GM13977 (cell line): Measurements from ENCODE around the gene ORC3.

Source experiments
- DNase-seq: peaks from one replicate; pipeline ENCODE4 v3.0.0; 2012; ENCODE audit warnings: low spot score
- CTCF ChIP-seq: IDR thresholded peaks from 2 replicates; pipeline ENCODE4 v1.5.1; 2012; ENCODE audit warnings: mild to moderate bottlenecking, control low read depth; ENCODE audit not compliant: insufficient read depth; ENCODE audit errors: extremely low read depth, missing control alignments
- in situ Hi-C: fragments of 300-500 bp; cut with MboI; formaldehyde crosslinking; loops from one replicate; pipeline ENCODE4 v1.12.0; 2022; ENCODE audit warnings: low sequenced_read_pairs, low pct_unique_long_range_greater_than_20kb, mixed read lengths, inconsistent platforms; ENCODE audit not compliant: unreplicated experiment

The ORC3 gene

GRCh38 chr6:87654122-87654521 is 64.2 kb downstream of the ORC3 start:
- DNase-seq, result no peak
- TF ChIP-seq CTCF, result no peak
- in situ Hi-C loops, result no loop called here

- in situ Hi-C loops, result no loop called here
- DNase-seq, result no peak
- no peak for TF ChIP-seq CTCF
Observed at GRCh38 chr6:87654875-87655454, 65.0 kb downstream of the ORC3 start.

GRCh38 chr6:87655824-87656223 is 65.9 kb downstream of the ORC3 start:
- no peak for TF ChIP-seq CTCF
- in situ Hi-C loops, result no loop called here
- no peak for DNase-seq

- in situ Hi-C loops, result no loop called here
- no peak for DNase-seq
- no peak for TF ChIP-seq CTCF
Observed at GRCh38 chr6:87656857-87657256, 66.9 kb downstream of the ORC3 start.

- TF ChIP-seq CTCF, result no peak
- in situ Hi-C loops, result no loop called here
- DNase-seq, result no peak
Observed at GRCh38 chr6:87658516-87658915, 68.6 kb downstream of the ORC3 start.

- DNase-seq, result no peak
- in situ Hi-C loops, result no loop called here
- no peak for TF ChIP-seq CTCF
Observed at GRCh38 chr6:87660226-87660911, 70.4 kb downstream of the ORC3 start.
